DMS 273 (cell line): ENCODE results near the gene NAE1.
A peak's percentile ranks its signal among the peaks of the same experiment; 100 is the strongest.

Experiments
- DNase-seq: peaks from one replicate; lab custom pipeline; 2025; ENCODE audit not compliant: unreplicated experiment; lab: John Stamatoyannopoulos, UW

The NAE1 gene

DNA sequence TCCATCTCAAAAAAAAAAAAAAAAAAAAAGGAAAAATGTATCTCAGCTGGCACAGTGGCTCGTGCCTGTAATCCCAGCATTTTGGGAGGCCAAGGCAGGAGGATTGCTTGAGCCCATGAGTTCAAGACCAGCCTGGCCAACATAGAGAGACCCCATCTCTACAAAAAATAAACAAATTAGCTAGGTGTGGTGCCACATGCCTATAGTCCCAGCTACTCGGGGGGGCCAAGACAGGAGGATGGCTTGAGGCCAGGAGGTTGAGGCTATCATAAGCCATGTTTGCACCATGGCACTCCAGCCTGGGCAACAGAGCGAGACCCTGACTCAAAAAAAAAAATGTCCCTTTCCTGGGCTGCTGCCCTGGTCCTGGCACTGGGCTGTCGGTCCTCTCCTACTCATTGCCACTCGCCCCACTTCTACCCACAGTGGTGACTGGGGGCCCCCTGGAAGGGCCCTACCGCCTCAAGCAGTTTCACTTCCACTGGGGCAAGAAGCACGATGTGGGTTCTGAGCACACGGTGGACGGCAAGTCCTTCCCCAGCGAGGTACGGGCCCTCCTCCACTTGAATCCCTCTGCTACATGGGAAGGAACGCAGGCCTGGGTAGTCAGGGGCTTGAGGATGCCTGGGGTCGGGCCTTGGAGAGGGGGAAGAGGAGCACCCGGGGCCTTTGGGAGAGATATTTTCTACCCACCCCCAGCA, 19.5 kb upstream of the NAE1 start:
- no peak for DNase-seq

DNA sequence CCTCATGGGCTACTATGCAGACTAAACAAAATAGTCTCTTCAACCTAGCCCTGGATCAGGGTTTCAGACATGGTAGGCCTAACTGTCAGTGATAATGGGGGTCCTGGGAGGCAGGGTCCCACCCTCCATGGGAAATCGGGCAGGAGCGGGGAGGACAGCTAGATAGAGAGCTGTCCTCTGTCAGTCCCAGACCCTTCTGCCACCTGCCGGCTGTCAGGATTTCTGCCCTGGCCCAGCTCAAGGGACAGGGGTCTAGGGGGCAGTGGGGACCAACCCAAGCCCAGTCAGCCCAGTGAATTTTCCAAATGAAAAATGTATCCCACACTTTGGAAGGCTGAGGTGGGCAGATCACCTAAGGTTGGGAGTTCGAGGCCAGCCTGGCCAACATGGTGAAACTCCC, 18.8 kb upstream of the NAE1 start:
- DNase-seq = no peak

DNA sequence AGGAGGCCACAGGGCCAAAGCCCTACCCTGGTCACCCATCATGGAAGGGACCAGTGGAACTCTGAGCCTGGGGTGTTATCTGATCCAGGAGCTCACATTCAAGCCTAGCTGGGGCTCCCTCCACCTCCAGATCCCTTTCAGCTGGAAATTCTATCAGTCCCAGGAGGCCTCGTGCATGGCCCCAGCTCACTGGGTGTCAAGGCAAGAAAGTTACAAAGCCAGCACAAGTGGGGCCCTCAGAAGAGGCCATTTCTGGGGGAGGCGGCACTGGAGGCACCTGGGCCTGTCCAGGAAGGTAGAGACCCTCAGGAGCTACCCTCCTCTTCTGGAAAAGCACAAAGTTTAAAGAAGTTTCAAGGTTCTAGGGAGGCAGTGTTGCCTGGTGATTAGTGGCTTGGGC, 18.2 kb upstream of the NAE1 start:
- no peak for DNase-seq

DNA sequence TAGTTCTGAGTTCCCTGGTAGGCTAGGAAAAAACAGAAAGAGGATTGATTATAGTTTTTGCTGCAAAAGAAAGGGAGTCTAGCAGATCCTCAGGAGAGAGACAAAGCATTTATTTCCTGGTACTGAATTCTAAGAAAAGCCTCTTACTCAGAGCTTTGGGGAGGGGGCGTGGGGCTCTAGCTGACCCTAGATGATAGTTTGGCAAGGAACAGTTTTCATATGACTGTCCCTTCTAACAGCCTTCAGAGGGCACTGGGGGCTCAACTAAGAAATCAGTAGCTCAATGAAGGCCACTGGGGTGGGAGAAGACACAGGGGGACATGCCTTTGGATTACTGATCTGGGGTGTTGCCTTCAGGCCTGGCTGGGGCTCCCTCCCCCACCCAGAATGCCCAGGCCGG, 17.4 kb upstream of the NAE1 start:
- no peak for DNase-seq

DNA sequence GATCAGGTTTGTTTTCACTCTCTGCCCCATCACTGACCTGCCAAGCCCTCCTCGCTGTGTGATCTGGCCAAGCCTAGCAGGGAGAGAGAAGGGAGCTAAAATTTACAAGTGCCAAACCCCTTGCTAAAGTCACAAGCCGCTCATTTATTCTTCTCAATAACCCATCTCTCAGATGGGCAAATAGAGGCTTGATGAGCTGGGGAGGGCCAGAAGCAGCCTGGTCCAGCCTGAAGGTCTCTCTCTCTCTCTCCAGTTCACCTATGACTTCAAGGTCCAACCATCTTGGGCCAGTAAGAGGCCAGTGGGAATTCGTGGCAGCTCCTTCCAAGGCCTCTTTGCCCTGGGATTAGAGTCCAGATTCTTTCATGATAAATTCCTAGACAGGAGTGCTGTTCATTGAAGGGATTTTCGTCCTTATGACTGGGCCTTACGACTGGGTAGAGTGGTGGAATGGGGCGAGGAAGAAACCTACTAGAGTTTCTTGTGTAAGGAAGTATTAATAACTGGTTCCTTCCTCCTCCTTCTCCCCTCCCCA, 16.8 kb upstream of the NAE1 start:
- no peak for DNase-seq

DNA sequence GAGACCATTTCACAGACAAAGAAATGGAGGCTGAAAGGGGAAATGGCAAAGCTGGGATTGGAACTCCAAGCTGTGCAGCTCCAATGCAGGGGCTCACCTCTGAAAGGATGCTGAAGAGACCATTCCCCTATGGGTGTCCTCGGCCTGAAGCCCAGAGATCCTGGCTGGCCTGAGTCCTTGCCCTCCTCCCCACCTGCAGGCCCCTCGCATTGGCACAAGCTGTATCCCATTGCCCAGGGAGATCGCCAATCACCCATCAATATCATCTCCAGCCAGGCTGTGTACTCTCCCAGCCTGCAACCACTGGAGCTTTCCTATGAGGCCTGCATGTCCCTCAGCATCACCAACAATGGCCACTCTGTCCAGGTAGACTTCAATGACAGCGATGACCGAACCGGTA, 16.1 kb upstream of the NAE1 start:
- DNase-seq = no peak

DNA sequence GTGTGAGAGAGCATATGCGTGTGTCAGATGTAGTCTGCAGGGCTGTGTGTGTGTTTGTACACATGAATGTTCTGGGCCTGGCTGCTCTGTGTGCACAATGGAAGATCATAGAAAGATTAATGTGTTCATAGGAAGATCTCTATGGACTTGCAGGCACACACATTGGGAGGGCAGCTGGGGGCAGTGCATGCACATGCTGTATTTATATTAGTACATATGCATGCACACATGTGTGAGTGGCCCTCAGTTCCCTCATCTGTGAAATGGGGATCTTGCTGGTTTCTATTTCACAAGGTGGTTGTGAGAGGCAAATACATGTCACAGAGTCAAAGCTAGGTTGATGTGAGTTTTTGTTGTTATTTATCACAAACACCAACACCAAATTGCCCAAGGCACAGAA, 15.5 kb upstream of the NAE1 start:
- DNase-seq = no peak

DNA sequence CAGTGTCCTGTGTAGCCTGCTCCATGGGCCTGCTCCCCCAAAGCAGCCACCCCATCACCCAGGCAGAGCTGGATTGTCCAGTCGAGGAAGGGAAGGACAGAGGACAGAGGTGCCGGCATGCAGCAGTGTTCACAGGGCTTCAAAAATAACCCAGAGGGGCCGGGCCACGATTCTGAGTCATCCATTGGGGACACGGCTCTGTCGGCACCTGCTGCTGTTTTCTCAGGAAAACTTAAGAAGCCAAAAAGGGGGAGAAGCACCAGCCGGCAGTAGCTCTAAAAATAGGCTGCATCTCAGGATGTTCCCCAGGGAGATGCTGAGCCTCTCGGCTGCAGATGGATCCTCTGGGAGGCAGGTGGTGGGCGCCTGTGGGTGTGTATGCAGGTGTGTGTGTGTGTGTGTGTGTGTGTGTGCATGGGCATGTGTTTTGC, 15.0 kb upstream of the NAE1 start:
- peak; percentile 86 for DNase-seq

DNA sequence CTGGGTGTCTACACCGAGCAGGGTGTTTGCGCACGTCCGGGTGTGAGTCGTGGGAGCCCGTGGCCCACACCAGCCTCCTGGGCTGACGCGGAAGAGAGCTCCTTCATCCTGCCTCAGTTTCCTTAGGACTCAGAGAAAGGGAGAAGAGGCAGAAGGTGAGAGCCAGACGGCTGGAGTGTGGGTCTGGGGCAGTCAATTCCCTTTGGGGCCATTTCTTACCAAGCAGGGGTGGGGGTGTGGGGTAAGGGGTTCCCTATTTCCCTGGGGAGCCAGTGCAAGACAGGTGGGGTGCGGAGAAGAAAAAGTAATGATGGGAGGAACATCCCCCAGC, 14.3 kb upstream of the NAE1 start:
- no peak for DNase-seq

DNA sequence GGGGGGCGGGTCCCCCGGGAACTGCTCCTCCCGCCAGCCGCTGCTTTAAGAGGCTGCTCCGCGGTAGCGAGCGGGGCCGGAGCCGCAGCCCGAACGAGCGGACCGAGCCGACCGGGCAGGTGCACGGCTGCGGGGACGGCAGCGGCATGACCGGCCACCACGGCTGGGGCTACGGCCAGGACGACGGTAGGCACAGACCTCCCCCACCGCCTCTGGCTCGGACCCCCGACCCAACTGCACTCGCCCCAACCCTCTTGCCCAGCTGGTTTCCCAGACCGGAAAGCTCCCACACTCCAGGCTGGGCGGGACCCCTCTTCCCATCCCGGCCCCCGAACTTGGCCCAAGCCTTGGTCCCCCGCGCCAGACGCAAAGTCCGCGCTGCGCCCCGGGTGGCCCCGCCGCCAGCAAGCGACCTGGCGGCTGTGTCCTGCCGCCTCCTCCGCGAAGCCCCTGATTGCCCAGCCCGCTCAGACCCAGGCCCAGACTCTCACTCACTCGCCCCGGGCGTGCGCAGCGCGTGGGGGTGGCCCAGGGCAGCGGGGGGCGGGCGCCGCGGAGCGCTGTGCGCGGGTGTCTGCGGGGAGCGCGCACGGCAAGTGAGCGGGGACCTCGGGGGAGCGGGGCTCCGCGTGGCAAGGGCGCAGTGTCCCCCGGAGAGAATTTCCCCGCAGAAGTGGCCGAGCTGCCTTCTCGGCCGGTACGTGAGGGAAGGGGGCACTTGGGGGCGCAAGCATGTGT, 13.7 kb upstream of the NAE1 start, which contains the start of gene CA7:
CA7 (plus strand) TSS at position 73 of the 738 bp plus-strand sequence; CDS start at position 147, 74 bp downstream.
- DNase-seq = peak; percentile 48

DNA sequence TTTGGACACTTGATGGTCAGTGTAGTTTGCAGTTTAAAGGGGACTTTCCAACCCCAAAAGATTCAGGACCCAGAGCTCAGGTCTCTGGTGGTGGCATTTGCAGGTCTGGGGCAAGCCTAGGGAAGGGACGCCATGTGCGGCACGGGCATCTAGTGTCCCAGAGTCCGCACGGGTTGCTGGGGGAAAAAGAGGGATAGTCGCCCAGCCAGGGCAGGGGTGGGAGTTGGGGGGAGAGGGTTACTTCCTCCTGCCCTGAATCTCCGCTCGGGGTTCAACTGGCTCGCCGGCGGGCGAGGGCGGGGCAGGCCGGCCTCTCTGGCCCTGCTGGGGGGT, 13.2 kb upstream of the NAE1 start:
- no peak for DNase-seq

DNA sequence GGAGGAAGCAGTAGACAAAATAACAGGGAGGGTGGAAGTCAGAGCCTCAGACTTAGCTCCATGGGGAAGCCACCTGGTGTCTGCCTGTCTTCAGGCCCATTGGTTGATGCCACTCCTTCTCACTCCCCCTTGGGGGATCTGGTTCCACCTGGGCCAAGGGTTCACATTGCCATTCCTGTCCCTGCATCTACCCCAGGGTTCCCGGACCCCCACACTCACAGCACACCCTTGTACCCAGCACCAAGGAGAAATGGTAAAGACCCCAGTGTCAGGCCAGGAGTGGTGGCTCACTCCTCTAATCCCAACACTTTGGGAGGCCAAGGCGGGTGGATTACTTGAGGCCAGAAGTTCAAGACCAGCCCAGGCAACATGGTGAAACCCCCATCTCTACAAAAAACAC, 12.4 kb upstream of the NAE1 start:
- DNase-seq = no peak

DNA sequence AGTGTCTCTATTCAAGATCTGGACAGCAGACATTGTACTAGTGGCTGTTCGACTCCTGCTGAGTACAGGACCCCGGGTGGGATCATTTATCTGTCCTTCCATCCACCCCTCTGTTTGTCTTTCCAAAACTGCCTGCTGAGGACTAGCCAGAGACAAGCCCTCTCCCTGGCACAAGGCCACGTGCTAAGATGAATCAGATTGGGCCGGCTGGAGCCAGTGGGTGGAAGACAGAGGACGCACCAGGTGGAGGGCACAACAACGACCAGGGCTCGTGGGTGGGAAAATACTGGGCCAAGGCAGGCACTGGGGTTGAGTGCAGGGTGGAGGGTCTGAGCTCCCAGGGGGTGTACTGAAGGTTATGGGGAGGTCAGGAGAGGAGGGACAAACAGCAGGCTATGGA, 12.0 kb upstream of the NAE1 start:
- DNase-seq = peak; percentile 66

DNA sequence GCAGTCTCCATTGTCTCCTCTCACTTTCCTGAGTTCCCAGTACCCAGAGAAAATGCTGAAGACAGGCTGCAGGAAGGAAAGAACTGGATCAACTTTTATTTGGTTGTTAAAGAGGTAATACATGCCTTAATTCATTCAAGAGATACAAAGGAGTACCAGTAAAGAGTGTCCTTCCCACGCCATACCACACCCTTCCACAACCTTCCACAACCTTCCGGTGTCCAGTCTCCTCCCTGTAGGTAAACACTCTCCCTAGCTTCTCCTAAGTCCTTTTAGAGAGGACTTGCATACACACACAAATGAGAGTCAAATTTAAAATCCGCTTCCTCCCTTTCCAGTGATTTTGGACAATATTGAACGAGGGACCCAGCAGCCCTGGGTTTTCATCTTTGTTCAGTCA, 10.6 kb upstream of the NAE1 start:
- DNase-seq = no peak

DNA sequence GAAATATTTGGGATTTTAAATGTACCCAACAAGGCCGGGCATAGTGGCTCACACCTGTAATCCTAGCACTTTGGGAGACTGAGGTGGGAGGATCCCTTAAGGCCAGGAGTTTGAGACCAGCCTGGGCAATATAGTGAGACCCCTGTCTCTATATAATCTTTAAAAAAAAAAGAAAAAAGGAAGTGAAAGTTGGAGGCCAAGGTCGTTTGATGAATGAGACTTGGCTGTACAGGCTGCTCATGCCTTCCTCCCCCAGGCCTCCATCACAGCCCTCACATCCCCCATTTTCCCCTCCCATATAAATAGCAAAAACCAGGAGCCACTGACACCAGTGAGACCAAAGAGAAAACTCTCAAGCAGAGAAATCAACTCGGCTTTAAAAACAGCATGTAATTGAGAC, 10.1 kb upstream of the NAE1 start:
- no peak for DNase-seq

DNA sequence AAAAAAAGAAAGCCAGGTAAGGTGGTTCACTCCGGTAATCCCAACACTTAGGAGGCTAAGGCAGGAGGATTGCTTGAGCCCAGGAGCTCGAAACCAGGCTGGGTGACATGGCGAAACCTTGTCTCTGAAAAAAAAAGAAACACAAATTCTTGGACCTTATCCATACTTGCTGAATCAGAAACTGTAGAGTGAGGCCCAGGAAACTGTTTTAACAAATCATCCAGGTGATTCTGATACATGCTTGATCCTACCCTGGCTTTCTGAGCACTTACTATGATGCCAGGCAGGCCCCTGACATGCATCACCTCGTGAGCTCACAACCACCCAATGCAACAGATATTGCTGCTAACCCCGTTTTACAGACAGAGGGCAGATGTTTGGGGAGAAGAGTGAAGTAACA, 4.0 kb upstream of the NAE1 start:
- DNase-seq = no peak

DNA sequence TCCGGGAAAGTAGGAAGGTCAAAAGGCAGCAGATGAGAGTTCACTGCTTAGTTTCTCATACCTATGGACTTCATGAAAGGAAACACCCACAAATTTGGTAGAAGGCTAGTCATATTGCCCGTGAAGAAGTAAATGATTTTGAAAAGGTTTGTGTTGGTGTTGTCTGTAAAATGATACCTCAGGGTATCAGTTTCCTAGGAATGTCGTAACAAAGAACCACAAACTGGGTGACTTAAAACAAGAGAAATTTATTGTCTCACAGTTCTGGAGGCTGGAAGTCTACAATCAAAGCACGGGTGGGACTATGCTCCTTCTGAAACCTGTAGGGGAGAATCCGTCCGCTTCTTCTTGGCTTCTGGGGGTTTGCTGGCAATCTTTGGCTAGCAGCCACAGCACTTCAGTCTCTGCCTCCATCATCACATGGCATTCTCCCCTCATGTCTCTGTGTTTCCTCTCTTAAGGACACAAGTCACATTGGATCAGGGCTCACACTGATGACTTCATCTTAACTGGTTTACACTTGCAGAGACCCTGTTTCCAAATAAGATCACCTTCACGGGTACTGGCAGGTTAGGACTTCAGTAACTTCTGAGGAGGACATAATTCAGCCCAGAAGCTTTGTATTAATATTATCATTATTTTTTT, 2.0 kb upstream of the NAE1 start:
- DNase-seq = no peak

DNA sequence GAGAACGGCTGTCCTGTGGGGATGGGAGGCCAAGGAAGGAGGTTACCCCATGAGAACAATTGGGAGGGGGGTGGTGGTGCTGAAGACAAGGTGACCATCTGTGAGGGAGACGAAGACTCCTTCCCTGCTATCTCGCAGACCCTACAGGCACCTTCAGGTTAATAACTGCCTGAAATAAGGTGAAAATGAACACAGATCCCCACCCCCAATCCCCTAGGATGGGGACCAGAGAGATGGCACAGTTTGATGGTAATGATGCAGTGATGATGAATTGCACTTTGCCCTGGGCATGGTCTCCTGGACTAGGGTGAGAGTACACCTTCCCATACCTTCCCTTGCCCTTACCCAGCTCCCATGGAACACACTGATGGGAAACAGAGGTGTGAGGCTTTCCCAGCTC, 1.4 kb upstream of the NAE1 start:
- DNase-seq = no peak

DNA sequence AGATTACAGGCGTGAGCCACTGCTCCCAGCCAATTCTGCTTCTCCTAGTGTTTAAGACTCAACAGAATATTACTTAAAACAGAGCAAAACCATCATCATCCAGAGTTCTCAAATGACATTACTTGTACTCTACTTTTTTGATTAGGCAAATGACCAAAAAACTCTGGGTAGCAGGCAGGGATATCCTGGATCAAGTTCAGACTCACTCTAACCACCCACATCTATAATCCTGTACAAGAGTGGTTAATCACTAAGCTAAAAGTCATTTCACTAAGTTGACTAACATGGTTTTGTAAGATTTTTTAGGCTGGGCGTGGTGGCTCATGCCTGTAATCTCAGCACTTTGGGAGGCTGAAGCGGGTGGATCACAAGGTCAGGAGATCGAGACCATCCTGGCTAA, 6.8 kb downstream of the NAE1 start:
- DNase-seq = no peak

DNA sequence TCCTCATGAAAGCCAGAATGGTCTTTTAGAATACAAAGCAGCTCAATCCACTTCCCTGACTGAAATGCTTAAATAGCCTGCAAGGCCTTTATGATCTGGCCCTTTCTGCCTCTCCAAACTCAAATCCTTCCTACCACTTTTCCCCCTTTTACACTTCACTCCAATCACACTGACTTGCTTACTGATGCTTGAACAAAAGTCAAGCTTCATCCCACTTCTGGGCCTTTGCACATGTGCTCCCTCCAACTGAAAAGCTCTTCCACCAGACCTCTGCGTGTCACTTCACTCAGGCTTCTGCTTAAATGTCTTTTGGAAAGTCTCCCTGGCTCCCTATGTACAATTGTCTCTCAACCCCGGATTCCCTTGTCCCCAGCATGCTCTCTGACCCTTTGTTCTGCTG, 16.0 kb downstream of the NAE1 start:
- DNase-seq = no peak

DNA sequence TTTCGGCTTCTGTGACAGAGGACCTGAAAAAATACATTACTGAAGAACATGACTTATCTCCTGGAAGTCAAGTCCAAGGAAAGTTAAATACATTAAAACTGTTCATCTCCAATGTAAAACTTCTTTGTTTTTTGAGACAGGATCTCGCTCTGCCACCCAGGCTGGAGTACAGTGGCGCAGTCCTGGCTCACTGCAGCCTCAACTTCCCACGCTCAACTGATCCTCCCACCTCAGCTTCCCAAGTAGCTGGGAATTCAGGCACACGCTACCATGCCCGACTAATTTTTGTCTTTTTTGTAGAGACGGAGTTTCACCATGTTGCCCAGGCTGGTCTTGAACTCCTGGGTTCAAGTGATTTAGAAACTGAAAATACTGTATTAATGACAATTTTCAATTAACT, 19.7 kb downstream of the NAE1 start:
- DNase-seq = no peak

DNA sequence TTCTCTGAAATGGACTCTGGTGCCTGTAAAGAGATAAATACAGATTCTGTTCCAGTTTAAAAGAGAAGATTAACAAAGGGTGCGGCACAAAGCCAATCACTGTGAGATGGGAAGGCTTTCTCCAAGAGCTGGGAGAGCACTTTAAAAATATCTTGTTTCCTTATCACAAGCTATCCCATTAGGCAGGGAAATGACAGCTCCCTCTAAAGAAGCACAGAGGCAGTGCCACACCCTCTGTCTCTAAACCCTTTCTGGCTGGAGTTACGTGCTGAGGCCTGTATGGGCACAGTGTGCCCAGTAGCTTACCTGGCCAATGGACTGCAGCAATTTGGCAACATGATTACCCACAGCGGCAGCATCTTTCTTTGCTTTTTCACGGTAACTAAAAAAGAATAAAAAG, 20.4 kb downstream of the NAE1 start:
- DNase-seq = no peak
